Epithelial cell of esophagus (primary cell): ENCODE results near the gene VPS37B.

Experiments
- DNase-seq: peaks from one replicate; pipeline ENCODE4 v3.0.0; 2010; ENCODE audit warnings: low read depth
- H3K4me3 ChIP-seq: 2 replicates; pipeline ENCODE4 v1.5.1; 2011; ENCODE audit warnings: mild to moderate bottlenecking, low read length, control low read depth
- TF ChIP-seq, protein P1 (sequence below): IDR thresholded peaks from 2 replicates; pipeline ENCODE4 v1.5.1; 2011; ENCODE audit warnings: low read depth, mild to moderate bottlenecking, low read length, control low read depth, inconsistent platforms; ENCODE audit not compliant: insufficient read depth; ENCODE audit errors: missing control alignments

Gene VPS37B

DNA sequence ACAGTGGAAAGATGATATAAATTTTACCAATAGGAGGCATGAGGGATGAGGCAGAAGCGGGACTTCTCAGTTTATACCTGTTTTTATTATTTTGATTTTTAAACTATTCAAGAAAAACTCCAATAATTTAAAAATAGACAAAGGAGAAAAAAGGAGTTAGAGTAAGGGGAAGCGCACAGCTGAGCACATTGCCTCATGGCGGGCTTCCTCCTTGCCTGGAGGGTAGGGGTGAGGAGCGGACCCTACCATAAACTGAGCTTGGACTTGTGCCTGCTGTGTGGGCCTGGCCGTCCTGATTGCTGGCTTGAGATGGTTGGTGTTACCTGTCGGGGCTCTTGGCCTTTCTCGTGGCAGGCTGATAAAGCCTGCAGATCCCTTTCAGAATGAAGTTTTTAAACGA lies 75.8 kb downstream of the VPS37B start:
- DNase-seq: no peak
- TF ChIP-seq, protein P1, sequence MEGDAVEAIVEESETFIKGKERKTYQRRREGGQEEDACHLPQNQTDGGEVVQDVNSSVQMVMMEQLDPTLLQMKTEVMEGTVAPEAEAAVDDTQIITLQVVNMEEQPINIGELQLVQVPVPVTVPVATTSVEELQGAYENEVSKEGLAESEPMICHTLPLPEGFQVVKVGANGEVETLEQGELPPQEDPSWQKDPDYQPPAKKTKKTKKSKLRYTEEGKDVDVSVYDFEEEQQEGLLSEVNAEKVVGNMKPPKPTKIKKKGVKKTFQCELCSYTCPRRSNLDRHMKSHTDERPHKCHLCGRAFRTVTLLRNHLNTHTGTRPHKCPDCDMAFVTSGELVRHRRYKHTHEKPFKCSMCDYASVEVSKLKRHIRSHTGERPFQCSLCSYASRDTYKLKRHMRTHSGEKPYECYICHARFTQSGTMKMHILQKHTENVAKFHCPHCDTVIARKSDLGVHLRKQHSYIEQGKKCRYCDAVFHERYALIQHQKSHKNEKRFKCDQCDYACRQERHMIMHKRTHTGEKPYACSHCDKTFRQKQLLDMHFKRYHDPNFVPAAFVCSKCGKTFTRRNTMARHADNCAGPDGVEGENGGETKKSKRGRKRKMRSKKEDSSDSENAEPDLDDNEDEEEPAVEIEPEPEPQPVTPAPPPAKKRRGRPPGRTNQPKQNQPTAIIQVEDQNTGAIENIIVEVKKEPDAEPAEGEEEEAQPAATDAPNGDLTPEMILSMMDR: no peak
- no peak overlapping the region for H3K4me3 ChIP-seq

DNA sequence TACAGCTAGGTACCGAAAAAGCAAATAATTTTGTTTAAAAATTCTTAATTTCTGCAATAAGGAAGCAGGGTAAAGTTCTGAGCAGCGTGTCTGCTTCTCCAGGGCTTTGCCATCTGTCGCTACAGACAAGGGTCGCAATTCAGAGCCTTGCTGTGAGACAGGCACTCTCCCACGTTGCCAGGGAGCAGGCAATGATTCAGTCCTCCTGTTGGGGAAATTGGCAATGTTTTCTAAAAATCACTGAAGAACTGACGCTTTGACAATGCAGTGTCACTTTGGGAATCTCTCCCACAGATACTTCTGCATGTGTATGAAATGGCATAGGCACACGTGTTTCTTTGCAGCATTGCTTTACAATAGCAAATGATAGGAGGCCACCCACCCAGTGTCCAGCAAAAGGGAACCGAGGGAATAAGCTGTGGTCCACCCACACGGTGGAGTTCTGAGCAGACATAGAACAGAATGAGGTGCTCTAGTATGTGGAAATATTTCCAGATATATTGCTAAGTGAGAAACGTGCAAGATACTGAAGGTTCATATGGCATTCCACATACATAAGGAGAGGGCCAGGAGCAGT lies 76.6 kb downstream of the VPS37B start:
- no peak for DNase-seq
- TF ChIP-seq, protein P1: no peak
- no peak overlapping the region for H3K4me3 ChIP-seq
